Measurements from ENCODE around the gene WFDC13.
"Not testable (repeated sequence)": the region's sequence is repeated elsewhere in the genome, so short reads cannot be mapped to it uniquely, and the experiment has no call there.

Gene WFDC13

DNA sequence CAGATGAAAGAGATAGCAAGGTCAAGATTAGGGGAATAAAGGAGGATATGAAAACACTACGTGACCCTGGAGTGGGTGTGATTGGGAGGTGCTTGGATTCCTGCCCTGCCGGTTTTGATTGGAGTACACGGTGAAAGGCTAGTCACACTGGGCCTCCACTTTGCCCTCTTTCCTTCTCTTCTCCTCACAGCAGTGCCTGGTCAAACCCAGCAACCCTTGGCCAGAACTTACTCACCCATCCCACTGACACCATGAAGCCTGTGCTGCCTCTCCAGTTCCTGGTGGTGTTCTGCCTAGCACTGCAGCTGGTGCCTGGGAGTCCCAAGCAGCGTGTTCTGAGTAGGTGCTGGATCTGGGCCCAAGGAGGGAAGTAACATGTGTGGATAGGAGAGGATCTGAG, at the start of gene WFDC13:
WFDC13 (plus strand) TSS at position 166 of the 400 bp plus-strand sequence; CDS start at position 252, 86 bp downstream.
- DNase-seq: no peak

- DNase-seq: not testable (repeated sequence)
Observed at GRCh38 chr20:45657038-45657437, 44.8 kb upstream of the WFDC13 start.

DNA sequence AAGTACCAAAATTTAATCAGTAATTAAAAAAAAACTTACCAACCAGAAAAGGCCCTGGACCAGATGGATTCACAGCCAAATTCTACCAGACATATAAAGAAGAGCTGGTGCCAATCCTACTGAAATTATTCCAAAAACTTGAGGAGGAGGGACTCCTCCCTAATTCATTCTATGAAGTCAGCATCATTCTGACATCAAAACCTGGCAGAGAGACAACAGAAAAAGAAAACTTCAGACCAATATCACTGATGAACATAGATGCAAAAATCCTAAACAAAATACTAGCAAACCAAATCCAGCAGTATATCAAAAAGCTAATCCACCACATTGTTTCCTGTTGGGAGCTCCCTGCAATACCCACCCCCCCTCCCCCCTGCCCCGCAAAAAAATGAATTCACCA, 31.7 kb upstream of the WFDC13 start, which contains the start of gene WFDC11:
WFDC11 (minus strand) TSS at position 101 of the 400 bp plus-strand sequence. CDS start 19,639 bp downstream, outside the sequence.
- DNase-seq: no peak

DNA sequence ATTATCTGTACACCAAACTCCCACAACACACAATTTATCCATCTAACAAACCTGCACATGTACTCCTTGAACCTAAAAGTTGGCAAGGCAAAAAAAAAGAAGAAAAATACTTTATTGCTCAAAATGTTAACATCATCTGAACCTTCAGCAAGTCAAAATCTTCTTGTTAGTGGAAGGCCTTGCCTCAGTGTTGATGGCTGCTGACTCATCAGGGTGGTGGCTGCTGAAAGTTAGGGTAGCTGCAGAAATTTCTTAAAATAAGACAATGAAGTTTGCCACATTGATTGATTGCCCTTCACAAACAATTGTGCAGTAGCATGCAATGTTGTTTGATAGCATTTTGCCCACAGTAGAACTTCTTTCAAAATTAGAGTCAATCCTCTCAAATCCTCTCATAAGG, 29.1 kb upstream of the WFDC13 start:
- no peak for DNase-seq

GRCh38 chr20:45679650-45680049, 22.2 kb upstream of the WFDC13 start:
- DNase-seq: no peak

DNA sequence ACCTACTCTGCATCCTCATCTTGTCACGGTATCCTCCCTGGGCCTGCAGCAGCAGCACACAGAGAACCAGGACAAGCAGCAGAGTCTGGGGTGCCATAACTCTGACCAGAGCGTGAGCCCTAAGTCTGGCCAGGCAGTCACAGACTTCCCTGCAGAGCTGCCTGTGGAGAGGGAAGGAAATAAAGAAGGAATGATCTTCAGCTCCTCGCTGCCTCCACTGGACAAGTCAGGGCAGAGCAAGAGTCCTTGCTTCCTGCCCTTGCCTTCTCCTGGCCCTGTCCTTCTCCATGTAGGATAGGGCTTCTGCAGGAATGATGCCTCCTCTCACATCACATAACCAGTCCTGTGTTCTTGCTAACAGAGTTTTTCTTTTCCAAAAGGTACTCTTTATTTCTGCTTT, 15.9 kb upstream of the WFDC13 start:
- DNase-seq: peak; percentile 0

DNA sequence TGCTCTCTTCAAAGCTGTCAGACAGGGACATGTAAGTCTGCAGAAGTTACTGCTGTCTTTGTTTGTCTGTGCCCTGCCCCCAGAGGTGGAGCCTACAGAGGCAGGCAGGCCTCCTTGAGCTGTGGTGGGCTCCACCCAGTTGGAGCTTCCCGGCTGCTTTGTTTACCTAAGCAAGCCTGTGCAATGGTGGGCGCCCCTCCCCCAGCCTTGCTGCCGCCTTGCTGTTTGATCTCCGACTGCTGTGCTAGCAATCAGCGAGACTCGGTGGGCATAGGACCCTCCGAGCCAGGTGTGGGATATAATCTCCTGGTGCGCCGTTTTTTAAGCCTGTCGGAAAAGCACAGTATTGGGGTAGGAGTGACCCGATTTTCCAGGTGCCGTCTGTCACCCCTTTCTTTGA, 8.5 kb upstream of the WFDC13 start:
- not testable (repeated sequence) for DNase-seq

GRCh38 chr20:45695496-45695895, 6.3 kb upstream of the WFDC13 start:
- DNase-seq: no peak

DNA sequence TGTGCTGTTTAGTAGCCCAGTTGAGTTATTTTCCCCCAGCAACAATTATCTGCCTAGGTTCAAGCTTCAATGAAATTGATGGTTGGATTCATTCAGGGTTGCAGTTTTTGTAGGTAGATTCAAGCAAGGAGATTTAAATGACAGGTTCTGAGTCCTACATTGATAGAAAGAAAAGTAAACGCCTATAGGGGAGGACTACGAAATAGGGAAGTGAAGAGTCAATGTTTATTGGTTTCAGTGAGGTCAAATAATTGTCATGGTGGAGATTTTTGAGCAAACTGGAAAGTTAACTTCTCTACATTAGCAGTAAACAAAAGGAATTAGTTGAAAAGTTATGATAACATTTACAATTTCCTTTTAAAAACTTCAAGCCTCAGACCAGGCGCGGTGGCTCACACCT, 734 bp upstream of the WFDC13 start:
- no peak for DNase-seq

DNA sequence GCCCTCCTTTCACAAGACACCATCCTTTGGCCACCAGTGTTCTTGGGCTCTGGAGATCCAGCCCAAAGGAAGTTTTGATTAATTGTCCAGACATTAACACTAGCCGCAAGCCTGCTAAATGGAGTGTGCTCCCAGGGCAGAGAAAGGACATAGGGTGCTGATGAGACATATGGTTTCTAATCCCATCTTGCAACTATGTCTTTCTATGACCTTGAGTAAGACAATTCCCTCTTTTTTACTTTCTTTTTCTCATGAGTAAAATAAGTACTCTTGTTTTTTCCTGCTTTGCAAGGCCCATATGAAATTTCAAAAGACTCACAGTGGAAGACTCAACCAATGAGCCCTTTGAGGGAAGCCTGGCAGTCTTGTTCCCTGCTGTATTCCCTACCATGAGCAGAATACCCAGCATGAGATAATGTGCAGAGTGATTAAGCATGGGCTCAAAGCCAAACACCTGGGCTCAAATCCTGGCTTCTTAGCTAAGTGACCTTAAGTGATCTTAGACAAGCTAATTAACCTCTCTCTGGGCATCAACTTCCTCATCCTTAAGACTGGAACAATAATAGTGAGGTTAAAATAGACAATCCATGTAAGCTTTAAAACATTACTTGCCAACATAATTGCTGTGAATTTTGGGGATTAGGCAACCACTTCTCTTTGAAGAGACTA, 3.3 kb downstream of the WFDC13 start, which contains the start of gene WFDC10B:
WFDC10B (minus strand) TSS at position 51 of the 669 bp plus-strand sequence. CDS start 19,027 bp downstream, outside the sequence.
- DNase-seq: no peak

- not testable (repeated sequence) for DNase-seq
Observed at GRCh38 chr20:45716141-45716688, 14.4 kb downstream of the WFDC13 start.

- no peak for DNase-seq
Observed at GRCh38 chr20:45722047-45722446, 20.2 kb downstream of the WFDC13 start, which contains the start of gene SPINT4. TSS of gene SPINT4 (plus strand) at chr20:45722347. CDS start at chr20:45722368, 21 bp downstream.

- peak; percentile 43 for DNase-seq
Observed at GRCh38 chr20:45725134-45725533, 23.3 kb downstream of the WFDC13 start.

- no peak for DNase-seq
Observed at GRCh38 chr20:45727044-45727443, 25.2 kb downstream of the WFDC13 start.

- no peak for DNase-seq
Observed at GRCh38 chr20:45732199-45732598, 30.4 kb downstream of the WFDC13 start.

- DNase-seq: no peak
Observed at GRCh38 chr20:45735552-45735951, 33.7 kb downstream of the WFDC13 start.

- DNase-seq: no peak
Observed at GRCh38 chr20:45735988-45736387, 34.1 kb downstream of the WFDC13 start.

GRCh38 chr20:45742596-45742995, 40.8 kb downstream of the WFDC13 start:
- DNase-seq: no peak

DNA sequence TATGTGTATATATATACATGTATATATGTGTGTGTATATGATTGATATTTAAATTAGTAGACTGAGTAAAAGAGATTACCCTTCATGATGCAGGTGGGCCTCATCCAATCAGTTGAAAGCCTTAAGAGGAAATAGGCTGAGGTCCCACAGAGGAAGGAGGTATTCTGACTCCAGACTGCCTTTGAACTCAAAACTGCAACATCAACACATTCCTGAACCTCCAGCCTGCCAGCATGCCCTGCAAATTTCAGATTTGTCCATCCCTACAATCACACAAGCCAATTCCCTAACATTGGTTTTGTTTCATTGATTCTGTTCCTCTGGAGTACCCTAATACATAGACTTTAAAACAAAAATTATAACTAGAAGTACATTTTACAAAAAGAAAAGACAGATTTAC, 43.2 kb downstream of the WFDC13 start:
- DNase-seq: no peak

- DNase-seq: no peak
Observed at GRCh38 chr20:45751721-45752120, 49.9 kb downstream of the WFDC13 start.

DNA sequence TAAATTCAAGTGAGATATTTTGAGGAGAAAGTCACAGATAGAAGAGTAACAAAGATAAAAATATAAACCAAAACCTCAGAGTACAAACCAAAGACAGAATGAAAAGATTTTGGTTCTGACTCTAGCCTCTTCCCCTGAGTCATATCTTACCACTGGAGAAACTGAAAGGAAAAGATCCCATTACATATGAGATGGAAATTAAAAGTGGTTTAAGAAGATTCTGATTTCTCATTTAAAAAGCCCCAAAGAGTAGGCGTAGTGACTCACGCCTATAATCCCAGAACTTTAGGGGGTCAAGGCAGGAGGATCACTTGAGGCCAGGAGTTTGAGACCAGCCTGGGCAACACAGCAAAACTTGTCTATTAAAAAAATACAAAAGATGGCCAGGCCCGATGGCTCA, 50.9 kb downstream of the WFDC13 start:
- DNase-seq: no peak

- no peak for DNase-seq
Observed at GRCh38 chr20:45758096-45758495, 56.3 kb downstream of the WFDC13 start.

All from kidney glomerular epithelial cell (primary cell).